NCI-H2107 treated with DMSO at 0.1 percent for 48 hours (cell line): Measurements from ENCODE around the gene HOXA4.

Experiments
- DNase-seq: peaks from one replicate; lab custom pipeline; 2025; ENCODE audit not compliant: unreplicated experiment; lab: John Stamatoyannopoulos, UW

HOXA4 gene

DNA sequence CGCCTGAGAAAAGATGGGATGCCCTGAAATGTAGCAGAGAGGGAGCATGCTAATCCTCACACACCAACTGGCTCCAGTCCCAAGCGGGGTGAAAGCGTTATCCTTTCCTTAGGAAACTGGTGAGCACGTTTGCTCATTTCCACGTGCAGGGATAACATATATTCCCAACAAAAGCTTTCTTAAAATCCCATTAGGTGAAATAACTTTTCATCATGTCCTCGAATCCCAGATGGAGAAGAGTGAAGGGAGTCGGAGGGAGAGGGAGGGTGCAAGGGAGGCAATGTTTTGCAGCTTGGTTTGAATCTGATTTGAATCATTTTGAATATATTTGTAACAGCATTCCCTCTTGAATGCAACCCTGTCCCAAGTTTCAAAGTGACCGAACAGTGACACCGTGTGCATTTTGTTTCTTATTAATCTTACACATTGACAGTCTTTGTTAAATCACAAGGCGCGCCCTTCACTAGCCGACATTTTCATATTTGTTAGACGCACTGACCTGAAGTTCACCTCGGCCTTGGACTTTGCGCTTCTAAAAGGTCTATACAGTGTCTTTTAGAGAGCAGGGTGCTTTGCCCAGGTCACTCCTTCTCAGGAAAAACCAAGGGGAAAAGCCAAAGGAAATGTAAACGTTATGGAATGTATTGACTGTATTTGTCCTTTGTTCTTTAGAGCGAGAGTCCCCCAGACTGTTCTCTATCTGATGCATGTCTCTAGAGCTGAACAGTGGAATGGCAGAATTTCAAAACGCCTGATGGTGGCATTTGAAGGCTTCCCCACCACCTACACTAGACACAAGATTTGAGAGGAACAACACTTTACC, 3.1 kb upstream of the HOXA4 start:
- no peak for DNase-seq

DNA sequence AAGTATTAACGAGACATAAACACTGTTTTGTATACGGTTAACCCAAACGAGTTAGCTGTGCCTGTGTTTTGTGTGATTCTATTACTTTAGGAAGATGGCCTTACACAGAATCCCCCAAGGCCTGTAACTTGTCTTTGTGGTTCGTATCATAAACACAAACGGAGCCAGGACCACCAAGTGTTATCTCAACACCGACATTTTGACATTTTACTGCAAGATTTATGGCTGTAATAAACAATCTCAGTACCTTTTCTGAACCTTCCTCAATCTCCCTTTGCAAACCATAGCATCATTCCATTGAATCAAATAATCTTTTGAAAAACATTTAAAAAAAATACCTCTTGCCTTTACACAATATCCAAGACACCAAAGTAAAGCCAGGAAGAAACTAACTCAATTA, 2.4 kb upstream of the HOXA4 start:
- DNase-seq, result no peak

DNA sequence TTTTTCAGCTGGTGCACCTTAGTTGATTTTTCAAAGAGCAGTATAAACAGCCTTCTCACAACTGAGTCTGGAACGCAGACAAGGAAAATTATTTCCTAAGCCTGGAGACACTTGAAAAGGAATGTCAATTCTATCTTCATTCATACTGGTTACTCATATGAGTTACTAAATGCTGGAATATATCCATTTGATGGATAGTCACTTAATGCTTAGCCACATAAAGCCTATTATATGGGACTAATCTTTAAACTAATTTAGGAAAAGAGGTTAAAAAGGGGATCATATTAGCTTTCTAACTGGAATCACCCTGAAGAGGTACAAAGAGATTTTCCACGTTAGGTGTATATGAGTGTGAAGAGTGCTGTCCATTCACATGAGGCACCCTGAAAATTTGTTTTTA, 1.7 kb upstream of the HOXA4 start:
- no peak for DNase-seq

DNA sequence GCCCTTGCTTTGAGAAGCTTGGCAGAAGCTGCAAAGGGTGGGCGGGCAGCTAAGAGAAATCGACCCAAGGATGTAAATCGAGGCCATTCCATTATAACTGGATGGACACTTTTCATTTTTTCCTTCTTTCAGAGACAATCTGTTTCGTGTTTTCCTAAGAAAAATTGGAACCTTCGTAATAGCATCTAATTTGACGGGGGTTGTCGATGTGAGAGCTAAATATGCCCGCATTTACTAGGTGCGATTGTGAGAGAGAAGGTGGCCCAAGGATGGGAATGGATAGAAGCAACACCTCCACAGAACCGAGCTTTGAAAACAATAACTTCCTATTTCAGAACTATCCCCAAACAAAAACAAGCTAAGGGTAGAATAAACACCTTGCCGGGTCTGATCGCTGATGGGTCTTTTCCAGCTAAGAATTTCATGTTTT, 848 bp upstream of the HOXA4 start:
- no peak for DNase-seq

DNA sequence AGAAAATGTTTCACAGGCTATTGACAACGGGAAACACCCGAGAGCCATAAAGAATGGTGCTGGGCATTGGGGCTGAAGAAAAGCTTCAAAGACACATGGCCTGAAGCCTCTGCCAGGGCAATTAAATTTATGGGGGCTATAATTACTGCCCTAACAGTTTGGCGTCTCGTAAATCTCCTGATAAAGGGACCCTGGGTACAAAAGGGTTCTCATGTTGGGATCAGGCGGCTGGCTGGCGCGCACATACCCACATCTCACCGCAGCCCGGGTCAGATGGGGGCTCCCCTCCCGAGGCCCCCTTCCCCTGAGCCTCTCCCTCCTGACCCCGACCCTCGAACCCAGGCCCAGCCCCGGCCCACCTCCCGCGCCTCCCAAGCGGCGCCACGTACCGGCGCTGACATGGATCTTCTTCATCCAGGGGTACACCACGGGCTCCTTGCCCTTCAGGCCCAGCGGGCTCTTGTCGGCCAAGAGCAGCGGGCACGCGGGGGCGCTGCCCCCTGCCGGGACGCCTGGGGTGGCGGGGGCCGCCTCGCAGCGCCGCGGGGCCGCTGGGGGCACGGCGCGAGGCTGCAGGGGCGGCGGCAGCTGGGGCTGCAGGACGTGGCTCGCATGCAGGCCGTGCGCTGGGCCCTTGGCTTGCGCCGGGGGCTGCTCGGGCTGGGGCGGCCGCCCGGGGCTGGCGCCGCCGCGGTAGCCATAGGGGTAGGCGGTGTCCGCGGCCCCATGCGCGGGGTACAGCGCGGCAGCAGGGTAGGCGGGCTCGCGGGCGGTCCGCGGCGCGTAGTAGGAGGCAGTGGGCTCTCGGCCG, 623 bp downstream of the HOXA4 start:
- DNase-seq, result no peak

DNA sequence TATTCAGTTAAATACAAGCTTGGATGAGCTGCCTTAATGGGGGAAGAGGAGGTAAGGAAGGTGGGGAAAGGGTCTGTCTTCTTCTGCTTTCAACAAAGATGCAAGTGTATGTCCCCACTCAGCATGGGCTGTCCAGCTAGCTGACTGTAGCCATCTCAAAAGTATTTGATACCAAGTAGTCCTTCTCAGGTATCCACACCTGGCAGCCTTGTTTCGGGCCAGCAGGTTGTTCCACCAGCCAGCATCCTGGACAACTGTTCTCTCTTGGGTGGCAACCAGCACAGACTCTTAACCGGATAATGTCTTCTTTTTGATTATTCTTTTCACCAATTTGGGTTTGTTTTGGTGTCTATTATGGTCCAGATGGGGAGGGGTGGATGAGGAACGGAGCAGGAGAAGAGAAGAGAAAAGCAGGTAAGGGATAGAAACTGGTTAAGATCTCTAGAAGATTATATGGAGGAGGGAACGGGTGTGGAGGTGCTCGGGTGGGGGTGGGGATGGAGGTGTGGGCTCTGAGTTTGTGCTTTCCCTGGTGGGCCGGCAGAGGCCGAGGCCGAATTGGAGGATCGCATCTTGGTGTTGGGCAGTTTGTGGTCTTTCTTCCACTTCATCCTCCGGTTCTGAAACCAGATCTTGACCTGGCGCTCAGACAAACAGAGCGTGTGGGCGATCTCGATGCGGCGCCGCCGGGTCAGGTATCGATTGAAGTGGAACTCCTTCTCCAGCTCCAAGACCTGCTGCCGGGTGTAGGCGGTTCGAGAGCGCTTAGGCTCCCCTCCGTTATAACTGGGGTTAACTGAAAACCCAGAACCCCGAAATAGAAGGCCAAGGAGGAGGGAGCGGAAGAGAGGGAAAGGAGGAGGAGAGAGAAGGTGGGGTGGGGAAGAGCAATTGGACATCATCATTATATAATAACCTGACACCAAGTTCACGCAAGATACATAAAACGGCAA, 1.5 kb downstream of the HOXA4 start:
- no peak for DNase-seq

DNA sequence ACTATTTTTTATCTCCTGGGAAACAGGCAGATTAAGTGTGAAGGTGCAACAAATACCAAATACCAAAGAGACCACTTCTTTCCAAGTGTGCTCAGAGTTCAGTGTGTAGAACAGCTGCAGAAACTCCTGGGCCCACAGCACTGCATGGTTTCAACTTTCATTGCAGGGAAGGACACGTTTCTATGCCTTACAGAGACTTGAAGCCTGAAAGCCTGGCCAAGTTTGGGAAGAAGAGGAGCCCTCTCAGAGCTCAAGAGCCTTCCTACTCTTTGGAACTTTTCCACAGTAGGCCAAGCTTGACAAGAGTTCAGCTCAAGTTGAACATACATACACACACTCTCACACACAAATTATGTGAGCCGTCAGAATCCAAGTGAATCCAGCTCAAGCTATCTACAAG, 2.5 kb downstream of the HOXA4 start:
- DNase-seq, result no peak

DNA sequence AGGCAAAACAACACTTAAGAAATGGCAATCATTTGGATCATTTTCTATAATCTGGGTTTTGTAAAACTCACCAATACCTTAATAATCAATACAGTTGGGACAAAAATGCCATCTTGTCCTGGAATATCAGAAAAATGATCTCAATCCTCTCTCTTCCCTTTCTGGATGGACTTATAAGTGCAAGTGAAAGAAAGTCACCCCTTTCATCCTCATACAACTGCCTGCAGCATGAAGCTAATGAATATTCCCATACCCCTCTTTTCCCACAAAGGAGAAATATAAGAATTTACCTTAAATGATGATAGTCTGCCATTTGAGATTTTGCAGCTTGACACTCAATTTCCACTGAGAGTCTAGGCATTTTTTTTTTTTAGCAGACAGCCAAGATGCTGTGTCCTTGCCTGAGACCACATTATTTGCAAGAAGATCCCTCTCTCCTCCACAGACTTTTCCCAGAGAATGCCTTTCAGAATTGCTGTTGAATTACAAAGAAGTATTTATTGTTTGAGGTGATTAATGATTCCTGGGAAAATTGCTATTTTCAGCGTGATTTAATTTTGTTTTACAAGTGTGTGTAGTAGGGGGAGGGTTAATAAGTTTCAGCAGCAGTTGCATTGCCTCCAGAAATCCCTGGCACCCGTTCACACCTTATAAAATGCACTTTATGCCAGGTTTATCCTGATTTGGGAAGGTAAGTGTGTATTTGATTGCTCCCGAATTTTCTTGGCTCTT, 3.8 kb downstream of the HOXA4 start:
- DNase-seq, result no peak

DNA sequence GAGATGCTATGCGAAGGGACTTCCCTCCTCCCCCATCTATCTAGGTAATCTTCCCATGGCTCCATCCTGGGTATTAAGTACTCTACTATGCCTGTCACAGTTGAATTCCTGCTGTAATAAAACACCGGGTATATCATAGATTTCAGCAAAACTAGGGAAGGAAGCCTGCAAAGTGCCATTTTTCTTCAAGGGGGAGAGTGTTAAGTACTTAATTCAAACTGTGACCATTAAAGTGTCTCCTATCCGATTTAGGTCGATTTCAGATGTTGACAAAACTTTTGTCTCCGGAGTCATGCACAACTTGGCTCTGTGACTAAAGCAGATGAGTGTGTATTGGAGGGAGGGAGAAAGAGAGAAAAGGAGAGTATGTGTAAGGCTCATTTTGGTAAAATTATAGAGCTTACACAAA, 4.6 kb downstream of the HOXA4 start:
- no peak for DNase-seq

DNA sequence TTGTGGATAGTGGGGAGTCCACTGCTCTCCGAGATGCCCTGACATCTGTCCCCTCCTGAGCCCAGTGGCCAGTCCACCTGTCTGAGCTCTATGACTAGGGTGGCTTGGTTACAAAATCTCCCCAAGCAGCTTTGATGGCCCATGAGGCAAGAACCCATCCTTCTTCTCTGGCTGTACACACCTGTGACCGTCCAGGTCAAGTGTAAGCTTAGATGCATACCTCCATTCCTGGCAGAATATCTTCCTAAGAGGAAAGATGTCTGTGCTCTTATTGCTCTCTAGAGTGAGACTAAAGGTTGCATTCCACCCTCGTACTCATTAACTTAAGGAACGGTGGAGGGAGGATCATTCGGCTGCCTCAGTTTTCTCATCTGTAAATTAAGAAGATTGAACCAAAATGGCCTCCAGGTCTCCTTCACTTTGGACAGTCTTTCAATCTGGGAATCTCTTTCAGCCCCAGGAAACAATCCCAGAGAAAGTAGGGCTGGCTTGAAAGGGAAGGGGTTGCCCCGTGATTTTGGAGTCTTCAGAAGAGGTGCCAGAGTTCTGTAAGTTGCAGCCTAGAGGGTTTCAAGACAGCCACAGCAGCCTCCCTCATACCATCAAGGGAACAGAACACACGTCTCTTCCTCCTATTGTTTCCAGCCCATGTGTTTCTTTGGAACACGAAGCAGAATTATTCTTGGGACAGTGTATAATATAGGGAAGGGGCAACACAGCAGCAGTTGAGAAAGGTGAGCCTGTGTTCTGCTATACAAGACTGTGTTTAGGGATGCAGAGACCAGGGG, 5.5 kb downstream of the HOXA4 start:
- no peak for DNase-seq

DNA sequence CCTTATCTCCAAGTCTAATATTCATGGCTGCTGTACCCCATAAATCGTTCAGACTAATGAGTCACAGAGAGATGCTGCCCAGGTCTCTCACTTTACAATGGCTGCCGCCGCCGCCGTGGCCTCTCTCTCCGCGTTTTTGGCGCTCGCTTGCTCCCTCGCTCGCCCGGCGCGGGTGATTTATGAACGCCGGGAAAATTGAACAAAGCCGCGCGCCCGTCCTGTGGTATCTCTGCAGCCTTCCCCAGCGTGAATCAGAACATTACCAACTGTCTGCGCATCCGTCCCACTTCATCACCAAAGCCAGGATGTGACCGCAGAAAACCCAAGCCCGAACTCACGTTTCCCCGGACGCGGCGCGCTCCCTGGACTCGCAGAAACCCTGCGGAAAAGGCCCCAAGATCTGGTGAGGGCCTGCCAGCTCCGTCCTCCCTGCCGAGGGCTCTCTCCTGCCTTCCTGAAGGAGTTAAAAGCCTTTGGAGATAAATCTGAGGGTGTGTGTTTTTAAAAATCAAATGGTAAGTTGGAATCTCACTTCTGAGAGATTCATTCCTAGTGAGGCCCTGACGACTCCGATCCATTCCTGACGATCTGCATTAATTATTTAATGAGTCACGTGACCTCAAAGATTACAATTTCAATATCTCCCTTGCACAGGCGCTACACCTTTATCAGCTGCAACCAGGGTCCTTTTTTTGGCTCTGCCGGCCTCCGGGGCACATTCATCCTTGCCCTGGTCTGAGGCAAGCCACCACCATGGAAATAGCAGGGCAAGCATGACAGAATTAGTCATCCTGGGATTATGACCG, 6.3 kb downstream of the HOXA4 start:
- no peak for DNase-seq

DNA sequence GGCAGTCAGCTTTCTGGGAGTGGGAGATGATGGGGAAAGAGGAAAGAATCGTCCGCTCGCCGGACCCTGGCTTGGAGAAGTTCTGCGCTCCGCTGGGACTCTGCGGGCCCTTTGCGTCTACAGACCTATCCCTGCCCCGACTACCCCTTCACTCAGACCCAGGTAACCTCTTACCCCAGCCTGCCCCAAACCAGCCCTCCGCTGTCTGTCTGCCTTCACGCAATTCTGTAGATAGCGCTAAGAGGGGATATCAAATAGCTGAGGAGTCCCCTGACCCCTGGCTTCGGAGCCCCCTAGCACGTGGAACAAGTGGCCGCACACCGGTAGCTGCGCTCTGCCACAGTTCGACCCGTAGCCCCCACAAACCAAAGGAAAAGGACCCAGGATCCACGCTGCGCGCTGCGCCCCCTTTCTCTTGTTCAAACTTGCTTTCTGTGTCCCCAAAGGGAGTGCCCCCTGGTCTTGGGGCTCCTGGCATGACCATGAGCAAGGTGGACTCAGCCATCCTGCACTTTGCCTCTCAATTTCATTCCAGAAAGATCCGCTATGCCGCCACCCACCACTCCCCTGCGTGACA, 7.0 kb downstream of the HOXA4 start:
- DNase-seq, result no peak

DNA sequence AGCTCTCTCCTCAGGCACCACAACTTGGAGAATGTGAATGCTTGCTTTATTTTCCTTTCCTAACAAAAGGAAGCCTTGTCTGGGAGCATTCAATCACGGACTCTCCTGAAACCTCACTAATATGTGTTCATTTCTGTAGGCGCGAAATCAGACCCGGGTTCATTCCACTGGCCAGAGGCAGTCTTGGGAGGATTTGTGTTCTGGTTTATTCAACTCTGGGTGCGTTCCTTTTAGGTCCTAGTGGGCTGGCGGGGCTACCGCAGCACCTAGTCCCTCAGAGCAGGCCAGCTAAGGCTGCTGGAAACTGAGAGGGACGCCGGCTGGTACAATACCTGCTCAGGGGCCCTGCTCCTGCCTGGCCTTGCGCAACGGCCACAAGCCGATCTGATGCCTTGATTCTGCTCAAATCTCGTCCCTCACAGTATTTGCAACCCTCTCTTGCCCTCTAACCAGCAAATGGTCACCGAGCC, 7.5 kb downstream of the HOXA4 start:
- DNase-seq, result no peak

DNA sequence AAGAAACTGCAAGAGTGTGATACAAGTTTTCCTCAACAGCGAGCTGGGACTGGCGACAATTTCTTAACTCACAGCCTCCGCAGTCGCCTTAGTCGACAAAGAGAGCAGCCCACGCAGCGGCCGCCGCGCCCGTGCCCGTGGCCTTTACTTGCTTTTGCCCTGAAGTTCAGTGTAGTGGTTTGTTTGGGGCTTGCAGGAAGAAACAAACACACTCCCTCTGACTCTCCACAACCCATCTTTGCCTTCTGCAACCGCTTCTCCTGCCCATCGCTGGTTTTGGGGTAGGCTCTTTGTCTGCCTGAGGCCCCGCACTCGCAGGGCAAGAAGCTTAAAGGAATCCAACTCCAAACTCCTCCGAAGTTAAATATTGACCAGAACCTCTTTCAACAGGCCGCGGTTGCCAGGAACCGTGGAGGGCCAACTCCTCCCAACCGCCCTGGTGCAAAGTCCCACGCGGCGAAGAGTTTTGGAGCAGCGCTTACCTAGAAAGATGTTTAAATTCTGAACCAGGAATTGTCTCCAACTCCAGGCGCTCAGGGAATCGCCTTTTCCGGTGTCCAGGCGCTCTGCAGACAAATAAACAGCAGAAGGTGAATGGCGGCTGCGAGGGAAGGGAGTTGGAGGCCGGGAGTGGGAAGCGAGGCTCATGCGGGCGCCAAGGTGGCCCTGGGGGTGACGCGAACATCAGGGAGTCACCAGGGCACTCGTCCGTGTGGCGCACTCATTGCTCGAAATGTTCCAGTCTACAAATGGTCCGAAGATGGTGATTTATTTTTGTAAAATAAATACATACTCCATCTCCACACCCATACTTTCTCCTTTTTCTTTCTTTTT, 8.3 kb downstream of the HOXA4 start:
- no peak for DNase-seq

DNA sequence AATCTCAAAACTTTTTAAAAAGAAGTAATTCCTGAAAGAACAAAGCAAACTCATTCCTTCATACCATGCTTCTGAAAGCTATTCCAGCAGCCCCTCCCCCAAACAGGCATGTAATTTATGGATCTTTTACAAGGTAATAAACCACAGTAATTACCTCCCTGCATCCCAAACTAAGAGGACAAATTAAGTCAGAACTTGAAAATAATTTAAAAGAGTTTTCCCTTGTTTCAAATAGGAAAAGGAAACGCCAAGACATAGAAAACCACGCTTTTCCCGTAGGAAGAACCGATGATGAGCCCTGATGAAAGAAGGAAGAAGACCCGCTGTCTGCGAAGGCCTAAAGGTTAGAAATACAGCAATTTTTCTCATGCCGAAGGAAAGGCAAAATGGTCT, 8.9 kb downstream of the HOXA4 start:
- no peak for DNase-seq

DNA sequence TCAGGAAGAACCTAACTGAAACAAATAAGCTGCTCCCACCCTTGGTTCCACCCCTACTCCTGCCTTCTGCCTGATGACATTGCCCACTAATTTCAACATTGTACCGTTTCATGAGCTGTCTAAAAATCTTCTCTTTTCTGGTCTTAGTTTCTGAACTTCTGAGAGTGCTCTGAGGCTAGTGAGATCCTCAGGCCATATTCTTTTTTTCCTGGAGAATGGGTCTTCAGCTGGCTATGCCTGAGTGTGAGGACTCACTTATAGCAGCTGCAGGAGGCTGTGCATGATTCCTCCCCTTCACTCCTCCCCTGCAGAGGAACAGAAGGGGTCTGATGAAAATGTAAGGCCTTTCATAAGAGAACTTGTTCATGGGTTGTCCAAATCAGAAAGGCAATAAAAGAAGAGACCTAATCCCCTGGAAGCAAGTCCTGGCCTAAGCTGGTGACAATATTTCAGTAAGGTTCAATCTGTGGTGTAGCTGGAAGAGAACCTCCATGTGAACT, 11.1 kb downstream of the HOXA4 start:
- no peak for DNase-seq

DNA sequence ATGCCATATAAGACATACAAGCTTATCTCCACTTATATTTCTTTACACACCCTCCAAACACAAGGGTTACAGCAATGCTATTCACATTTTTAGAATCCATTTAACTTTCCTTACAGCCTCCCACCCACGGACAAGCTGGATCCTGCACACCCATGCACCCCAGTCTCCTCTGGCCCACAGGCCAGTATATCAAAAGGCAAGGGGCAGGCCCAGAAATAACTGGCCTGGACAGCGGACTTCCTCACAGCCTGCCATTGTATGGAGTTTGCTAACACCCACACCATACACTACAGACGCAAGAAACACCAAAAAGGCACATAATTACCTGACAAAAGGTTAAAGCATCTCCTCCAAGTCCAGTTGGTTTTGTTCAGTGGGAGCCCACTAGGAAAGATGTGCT, 12.0 kb downstream of the HOXA4 start:
- no peak for DNase-seq
